ELF-1 (cell line): ENCODE measurements around the gene SP8.

Experiments used
- DNase-seq: peaks from one replicate; pipeline ENCODE4 v3.0.0-alpha.2; 2016; ENCODE audit warnings: low read depth, low spot score

Gene SP8

DNA sequence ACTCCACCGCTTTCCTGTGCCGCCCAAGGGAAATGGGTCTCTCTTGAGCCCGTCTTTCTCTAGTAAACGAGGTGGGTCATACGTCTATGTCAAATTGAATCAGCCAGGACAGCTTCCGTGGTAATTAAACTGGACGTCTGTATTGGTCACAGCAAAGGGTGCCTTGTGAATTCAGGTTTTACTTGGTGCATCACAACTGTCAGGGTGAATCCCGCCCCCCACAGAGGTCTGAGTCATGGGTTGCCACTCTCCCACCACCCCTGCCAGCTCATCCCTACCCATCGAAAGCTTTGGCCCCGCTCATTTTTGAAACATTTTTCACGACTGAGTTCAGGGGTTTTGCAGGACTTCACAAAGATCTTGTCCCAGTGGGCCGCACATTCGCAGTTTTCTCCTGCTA, 8.0 kb upstream of the SP8 start:
- DNase-seq = no peak

DNA sequence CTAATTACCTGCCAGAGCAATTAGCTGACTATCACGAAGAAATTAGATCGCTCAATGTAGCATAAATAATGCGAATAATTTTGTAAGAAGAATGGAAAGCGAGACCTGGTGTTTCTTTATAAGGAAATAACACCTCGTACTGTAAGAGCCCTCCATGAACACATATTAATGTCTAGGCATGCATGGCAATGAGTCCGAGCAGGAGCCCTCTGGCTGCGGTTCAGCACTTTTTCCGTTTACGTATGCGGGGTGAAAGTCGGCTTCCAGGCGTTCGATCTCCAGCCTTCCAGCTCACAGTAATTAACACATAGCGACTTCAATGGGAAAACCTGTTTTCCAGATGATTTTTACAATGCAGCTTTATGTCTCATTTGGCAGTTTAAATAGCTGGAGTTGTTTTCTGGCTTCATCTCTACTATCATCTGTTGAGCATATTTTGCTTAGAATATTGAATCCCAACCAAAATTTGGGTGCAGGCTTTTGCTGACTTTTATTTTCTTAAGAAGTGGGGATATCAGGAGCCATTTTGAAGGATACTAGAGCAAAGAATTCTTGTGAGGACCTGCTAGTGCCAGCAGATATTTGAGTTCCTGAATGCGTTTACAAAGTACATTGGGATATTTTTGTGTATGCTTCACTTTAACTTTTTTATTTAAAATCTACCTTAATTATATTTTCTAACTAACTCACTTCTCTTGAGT, 7.2 kb upstream of the SP8 start:
- DNase-seq = peak; percentile 64

DNA sequence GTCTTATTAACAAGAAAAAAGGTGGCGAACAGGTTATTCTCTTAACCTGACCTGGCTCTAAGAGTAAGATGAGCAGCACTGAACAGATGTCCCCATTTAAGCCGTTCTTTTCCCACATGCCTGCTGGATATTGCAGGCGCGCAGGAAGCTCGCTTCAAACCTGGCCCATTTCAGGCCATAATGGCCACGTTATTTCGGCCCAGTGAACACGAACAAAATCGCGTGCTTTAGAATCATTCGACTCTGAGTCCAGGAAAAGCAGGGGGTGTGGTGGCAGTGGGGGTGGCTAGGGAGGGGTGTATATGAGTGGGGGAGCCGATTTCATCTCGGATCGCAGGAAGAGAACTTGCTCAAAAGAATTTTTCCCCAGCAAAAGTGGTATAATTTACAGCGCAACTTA, 6.6 kb upstream of the SP8 start:
- DNase-seq = no peak

DNA sequence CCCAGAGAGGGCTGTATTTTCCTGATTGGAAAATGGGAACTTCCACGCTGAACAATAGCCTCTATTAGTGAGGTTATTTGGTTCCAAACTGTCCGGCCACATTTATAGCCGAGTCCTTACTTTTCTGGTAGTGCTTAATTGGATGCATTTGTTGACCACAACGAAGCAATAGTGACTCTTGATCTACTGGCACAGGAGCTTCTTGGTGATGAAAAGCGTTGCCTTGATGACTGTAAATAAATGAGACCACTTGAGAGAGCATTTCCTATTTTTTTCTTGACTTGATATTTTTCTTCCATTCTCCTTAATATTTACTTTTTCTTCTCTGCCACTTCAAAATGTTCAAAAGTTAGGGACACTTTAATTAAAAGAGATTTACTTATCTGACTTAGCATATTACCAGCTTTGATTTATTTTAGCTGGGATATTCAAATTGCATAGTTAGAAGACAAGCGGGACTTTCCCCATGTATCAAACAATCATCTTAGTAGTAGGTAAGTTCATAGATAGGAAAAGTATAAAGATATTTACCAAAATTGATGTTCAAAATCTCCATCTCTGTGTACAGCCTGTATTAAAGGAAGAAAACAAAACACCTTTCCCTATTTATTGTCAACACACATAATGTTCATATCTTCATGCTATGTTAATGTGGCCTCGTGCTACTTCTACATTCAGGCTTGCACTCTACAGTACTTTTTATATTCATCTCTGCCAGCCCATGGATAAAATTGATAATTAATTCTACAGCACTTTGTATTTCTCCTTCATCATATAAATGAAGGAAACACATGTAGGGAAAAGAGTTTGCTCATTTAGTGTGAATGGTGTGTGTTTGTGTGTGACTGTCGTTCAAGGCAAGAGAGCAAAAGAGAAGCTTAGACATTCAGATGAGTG, 5.1 kb upstream of the SP8 start:
- no peak for DNase-seq

DNA sequence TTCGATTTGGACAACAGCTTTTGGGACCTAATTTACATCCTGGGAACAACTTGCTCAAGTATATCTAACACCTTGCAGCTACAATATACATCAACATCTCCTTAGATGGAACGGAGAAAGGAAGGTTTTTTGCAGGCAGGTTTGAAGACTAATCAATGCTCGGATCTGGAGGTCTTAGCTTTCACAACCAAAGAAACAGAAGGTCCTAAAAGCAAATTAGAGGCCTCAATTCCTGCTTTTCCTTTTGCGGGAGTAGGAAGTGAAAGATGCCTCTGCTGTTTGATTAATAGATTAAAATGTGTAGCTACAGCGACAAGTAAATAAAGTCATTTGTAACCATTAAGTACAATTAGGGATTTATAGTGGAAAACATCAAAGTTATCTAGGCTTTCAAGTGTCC, 3.7 kb upstream of the SP8 start:
- DNase-seq = no peak

DNA sequence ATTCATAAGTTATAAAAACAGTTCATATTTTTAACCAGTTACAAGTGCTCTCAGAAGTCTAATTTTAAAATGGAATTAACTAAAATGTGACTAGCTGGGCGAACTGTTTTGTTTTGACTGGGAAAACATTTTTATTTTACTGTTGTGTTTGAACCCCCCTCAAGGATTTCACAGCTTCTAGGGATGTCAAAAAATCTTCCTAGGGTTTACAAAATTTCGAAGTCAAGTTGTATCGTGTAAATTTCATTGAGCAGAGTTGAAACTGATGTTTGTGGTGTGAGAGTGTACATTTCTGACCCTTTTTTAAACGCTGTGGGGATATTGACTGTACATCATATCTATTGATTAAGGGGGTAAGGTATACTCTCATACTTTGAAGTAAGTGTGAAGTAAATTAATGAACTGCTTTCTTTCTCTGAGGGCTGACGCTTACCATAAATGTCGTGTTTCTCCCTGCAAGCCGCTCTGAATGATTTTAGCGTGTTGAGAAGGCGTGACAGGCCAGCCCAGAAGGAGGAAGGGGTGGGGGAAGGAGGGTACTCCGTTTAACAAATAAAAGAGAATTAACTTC, 1.8 kb upstream of the SP8 start:
- no peak for DNase-seq

DNA sequence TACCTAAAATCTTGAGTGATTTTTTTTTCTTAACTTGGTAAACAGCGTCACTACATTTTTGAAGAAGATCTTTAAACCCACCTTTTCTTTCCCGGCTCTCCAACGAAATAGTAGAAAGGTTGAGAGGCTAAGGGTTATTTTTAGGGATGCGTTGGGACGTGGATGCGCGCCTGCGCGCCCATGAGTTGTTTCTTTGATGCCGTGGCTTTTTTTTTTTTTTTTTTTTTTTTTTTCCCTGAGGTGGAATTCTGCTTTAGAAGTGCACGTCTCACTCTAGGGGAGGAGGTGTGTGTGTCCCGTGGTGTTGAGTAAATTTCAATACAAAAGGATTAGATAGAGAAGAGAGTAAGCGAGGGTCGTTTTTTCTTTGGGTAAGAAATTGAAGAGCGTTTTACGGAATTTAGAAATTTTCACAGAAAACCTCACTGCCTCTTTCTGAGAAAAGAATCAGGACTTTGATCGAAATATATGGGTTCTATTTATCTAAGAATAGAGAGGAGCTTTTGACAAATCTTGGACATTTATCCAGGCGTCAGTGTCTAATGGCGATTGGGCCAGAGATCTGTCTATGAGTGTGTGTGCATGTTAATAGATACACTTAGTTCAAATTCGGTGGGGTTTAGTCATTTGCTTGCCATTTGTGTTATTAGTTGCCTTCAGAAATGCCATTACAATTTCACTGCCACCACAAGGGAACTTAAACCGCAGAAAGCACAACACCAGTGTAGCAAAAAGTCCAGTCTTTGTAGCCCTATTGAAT, 1.2 kb upstream of the SP8 start:
- peak; percentile 74 for DNase-seq

DNA sequence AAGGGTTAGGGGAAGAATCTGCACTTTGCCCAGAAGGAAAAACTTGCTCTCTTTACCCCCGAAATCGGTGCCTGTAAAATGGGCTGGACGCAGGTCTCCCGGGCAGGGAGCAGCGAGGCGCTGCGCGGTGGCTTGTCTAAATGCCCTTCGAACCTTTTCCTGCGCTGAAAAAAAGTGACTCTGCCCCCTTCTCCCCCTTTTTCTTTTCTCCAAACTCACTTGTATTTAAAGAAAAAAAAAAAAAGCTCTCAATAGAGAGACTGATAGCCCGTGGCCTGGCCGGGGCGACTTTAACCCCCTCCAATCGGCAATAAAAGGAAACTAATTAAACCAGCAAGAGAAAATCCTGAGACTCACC, 286 bp downstream of the SP8 start:
- no peak for DNase-seq

DNA sequence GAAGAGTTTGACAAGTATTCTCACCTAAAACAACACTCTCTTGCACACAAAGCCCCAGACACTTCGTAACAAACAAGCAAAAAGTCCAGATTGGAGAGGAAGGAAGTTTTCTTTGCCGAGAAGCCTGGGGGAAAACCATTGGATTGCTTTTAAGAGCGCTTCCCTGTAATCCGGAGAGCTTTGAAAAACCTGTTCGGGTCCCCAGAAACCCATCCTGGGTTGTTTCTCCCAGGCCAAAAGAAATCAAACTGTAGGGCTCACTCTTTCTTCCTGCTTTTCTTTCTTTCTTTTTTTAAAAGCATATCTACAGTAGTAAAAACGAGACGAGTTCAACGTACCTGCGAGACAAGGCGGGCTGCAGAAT, 655 bp downstream of the SP8 start:
- DNase-seq = peak; percentile 40

DNA sequence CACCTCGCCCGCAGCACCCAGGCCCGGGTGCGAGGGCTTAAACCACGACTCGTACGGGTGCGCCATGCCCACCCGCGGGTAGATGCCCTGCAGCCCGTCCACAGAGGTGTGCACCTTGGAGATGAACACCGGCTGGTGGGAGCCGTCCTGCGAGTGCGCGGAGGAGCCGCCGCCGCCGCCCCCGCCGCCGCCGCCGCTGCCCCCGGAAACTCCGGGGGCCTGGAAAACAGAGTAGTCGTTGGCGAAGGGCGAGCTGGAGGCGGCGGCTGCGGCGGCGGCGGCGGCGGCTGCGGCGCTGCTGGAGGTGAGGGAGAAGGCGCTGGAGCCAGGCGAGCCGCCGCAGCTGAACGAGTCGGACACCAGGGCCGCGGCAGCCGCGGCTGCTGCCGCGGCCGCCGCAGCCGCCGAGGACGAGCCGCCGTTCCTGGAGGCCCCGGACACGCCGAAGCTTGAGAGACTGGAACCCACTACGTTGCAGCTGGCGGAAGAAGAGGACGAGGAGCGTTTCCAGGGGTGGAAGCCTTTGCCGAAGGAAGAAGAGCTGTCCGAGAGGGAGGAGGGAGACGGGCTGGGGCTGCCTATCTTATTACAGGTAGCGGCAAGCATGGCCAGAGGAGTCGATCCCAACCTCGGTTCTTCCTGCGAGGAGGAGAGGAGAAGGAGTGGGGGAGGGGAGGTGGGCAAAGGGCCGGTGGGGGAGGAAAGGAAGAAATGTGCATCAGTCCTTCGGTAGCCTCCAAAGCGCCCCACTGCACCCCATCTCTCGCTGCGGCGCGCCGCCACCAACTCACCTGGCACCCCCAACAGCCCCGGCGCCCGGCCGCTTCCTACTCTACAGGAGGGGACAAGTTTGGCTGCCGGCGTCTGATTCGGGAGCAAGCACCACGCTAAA, 1.3 kb downstream of the SP8 start:
- DNase-seq = peak; percentile 63

DNA sequence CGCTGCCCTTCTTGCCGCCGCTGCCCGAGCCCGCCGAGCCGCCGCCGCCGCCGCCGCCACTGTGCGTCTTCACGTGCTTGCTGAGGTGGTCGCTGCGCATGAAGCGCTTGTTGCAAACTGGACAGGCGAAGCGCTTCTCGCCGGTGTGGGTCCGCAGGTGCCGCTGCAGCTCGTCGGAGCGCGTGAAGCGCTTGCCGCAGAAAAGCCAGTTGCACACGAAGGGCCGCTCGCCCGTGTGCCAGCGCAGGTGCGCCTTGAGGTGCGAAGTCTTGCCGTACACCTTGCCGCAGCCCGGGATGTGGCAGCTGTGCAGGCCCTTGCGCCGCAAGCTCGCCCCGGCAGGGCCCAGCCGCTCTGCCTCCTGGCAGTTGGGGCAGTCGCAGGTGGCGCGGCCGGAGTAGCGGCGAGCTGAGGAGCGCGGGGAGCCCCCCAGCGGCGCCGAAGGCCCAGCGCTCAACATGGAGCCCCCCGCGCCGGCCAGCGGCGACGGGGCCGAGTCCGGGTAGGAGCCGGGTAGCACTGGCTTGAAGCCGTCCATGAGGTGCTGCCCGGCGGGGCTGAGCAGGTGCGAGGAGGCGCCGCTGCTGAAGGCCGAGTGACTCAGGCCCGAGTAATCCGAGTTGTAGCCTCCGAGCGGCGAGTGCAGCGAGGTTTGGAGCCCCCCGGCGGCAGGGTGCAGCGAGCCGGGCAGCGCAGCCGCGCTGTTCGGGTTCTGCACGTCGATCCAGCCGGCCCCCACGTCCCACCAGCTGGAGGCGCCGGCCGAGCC, 2.1 kb downstream of the SP8 start:
- DNase-seq = peak; percentile 86

DNA sequence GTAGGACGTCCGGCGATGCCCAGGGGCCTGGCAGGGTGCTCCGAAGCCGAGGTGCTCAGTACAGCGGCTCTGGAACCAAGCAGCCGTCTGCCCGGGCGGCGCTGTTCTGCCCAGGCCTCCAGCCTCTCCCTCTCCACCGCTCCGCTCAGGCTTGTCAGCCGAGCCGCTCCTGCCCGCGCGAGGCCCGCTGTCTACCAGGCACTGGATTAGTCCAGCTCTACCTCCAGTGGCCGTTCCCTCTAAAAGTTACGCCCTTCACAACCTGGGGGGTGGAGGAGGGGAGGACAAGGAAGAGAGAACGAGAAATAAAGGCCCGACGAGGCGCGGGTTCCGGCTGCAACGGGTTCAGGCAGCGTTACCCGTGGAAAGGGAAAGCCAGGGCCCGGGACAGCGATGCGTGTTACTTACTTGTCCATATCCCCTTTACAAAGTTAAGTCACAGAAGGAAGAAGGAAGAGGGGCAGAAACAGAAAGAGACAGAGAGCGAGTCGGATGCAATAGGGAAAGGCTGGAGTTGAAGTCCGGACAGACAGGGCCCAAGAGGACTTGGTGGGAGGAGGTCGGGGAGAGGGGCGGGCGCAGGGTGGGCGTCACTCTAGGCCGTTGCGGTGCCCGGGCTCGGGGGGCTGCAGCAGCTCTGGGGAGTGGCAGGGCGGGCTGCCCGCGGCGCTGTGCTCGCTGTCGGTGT, 2.8 kb downstream of the SP8 start:
- DNase-seq = peak; percentile 82

DNA sequence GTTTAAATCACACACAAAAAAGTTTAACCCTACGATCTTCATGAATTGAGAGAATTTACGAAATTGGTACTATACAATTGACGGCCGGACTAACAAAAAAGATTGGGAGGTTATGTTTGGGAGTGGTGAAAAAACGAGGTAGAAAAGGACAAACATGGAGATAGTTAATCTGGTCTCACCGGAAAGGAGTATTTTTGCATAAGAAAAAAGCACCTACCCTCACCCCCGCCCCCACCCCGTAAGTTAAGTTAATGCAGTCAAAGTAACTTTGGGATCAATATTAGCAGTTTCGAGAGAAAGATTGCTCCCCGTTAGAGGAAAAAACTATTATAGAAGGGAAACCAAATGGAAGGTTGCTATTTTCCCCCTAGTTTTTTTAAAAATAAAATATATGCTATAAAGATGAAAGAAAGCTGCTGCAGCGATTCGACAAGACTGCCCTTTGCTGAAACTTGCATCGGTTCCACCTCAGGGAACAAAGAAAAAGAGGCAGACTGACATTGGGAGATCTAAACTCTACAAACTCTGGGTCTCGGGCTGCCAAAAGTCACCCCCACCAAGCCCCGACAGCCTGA, 3.5 kb downstream of the SP8 start:
- no peak for DNase-seq

DNA sequence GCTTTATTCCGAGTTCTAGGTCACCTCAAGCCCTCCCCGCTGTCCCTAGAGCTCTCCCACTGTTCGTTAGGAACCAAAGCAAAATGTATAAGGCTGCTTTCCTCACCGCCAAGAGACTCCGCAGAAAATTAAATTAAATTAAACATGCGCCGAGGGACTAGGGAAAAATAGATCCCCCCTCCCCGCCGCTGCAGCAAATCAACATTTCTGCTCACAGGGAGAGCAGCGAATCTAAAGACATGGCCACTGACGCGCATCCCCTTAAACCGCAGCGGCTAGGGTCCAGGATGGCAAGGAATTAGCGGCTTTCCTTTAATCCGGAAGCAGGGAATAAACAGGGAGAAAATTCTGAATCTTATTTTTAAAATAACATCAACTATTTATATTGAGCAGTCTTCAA, 7.6 kb downstream of the SP8 start:
- no peak for DNase-seq

DNA sequence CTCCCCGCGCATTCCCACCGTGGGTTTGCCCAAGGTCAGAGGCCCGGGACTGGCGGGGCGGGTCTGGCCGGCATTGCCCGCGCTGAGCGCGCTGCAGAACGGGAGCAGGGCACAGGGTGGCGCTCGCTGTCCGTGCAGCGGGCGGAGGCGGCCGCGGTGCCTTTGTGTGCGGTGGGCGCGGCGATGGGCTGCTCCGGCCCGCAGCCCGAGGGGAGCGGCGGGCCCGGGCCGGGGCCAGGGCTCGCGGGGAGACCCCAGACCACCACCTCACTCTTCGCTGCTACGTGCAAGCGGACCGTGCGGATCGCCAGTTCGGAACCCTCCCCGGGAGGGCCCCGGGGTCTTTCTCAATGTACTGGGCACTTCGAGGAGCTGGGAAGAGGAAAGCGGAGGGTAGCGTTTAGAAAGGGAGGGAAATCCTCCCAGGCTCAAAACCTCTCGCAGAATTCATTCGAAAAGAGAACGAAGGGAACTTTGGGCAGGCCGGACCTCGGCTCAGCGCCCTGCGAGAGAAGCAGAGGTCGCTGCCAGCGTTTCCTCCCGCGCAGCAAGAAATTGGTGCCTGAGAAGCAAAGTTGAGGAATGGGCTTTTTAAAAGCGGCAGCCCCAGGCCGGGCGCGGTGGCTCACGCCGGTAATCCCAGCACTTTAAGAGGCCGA, 8.5 kb downstream of the SP8 start:
- DNase-seq = peak; percentile 90

DNA sequence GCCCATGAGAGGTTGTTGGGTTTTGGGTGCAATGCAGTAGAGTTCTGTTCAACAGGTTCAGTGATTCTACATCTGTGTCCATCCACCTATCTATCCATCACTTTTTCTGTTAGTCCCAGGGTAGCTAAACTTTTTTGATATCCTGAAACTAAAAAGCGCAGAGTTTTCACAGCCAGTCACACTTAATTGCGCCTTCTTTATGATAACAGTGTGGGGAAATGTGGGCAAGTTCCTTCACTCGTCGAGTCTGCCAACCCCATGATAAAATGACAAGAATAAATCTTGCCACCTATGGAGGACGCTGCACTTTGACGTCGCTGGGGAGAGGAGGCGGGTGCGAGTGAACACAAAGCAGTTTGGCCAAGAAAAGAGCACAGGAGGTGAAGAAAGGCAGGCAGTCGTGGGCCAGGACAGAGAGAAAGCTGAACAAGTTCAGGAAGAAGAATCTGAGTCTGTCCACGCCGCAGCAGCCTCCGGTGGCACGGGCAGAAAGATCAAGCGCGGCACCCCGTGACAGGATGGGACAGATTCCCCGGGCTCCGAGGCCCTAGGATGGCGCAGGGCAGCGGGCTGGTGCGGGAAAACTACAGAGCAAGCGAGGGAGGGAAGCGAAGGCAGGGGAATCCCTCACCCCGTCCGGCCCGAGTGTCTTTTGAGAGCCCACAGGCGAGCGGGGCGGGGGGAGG, 9.2 kb downstream of the SP8 start:
- no peak for DNase-seq

DNA sequence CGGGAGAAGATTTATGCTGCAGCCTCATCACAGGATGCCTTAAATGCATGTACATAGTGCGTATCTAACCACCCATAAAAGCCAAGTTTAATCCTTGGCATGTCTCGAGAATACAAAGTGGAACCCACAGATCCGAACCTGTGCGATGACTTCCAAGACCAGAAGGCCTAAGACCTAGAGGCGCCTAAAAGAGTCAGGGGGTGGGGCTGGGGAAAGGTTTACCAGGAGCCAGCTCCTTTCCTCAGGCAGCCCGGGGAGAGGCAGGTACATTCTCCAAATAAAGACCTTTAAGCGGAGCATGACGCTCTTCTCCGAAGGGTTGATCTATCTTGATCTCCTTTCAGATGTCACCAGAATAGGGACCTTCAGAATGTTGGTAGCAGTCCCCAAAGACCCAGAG, 9.7 kb downstream of the SP8 start:
- peak; percentile 59 for DNase-seq

DNA sequence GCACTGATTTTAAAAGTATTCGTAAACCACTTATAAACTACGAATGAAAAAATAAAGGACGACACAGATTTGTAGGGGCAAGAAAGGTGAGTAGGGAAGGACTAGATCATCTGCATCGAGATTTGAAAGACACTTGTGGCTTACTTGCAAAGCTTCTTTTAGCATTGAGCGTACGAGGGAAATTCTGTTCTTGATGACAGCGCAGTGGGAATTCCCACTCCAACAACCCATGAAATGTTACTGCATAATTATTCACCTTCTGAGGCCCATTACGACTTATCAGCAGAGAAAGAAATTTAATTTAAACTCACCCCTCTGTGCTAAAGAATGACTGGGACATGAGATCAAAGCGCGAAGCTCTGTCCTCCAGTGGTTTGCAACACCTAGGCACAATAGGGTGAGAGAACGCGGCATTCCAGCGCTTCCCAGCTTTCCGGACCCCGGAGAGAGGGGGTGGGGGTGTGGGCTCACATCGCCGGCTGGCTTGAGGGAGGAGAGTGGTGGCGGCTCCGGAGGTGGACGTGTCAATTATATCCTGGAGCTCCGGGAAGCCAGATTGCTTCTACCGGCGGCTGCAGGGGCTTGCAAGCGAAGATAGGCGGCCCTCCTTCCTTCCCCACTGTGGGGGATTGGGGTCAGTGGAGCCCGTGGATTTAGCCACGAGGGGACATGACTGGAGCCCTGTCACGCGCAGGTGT, 10.3 kb downstream of the SP8 start:
- peak; percentile 90 for DNase-seq
